Suprapubic skin (tissue), 4 donors: ENCODE results near the gene MLPH. TPM values are rescaled to one million over a fixed set of nuclear protein-coding genes. Genes with fewer than 3 reads are reported as not detected.
A peak's percentile ranks its signal among the peaks of the same experiment; 100 is the strongest.

Source experiments
- DNase-seq, 2 donors: peaks; one replicate each; pipeline ENCODE4 v3.0.0-alpha.2; 2019; ENCODE audit warnings: low spot score in 2 of 2
- H3K27ac ChIP-seq: fragments of 200-600 bp; sonication (generic); one replicate; pipeline ENCODE4 v1.5.1; 2019
- H3K27me3 ChIP-seq: fragments of 200-600 bp; sonication (generic); one replicate; pipeline ENCODE4 v1.5.1; 2019
- H3K36me3 ChIP-seq: fragments of 200-600 bp; sonication (generic); one replicate; pipeline ENCODE4 v1.5.1; 2019
- H3K4me1 ChIP-seq: fragments of 200-600 bp; sonication (generic); one replicate; pipeline ENCODE4 v1.5.1; 2019
- H3K4me3 ChIP-seq: fragments of 200-600 bp; sonication (generic); one replicate; pipeline ENCODE4 v1.5.1; 2019; ENCODE audit warnings: mild to moderate bottlenecking
- H3K9me3 ChIP-seq: fragments of 200-600 bp; sonication (generic); one replicate; pipeline ENCODE4 v1.5.1; 2019
- CTCF ChIP-seq, 2 donors: fragments of 200-600 bp in 1 of 2; fragments of 450-650 bp in 1 of 2; sonication (generic) in 1 of 2; IDR thresholded peaks; one replicate each; pipeline ENCODE4 v1.5.1; 2016 to 2019; ENCODE audit warnings: antibody characterized with exemption in 2 of 2, mild to moderate bottlenecking in 1 of 2, moderate library complexity in 1 of 2
- EP300 ChIP-seq: sonication (generic); formaldehyde crosslinking; IDR thresholded peaks from one replicate; pipeline ENCODE4 v1.6.1; 2017; ENCODE audit warnings: antibody characterized with exemption
- POLR2A ChIP-seq, 2 donors: fragments of 450-650 bp; IDR thresholded peaks; one replicate each; pipeline ENCODE4 v1.6.1; 2017; ENCODE audit warnings: antibody characterized with exemption in 2 of 2, mild to moderate bottlenecking in 2 of 2, moderate library complexity in 2 of 2
- POLR2AphosphoS5 ChIP-seq, 3 donors: sonication (generic); formaldehyde crosslinking; IDR thresholded peaks; one replicate each; pipeline ENCODE4 v1.6.1; 2017; ENCODE audit warnings: antibody characterized with exemption in 3 of 3
- WGBS: methylation state at CpG from one replicate; pipeline ENCODE4 v1.1.5; 2018; 5-methylcytosine and 5-hydroxymethylcytosine counted together
- total RNA-seq, 4 donors: library from RNA; depleted of rRNA; stranded (reverse); fragments of >200 nt; gene quantifications; one replicate each; pipeline ENCODE4 v1.1.0, GENCODE V29; 2016

Gene MLPH
- total RNA-seq, 4 donors from 2014 or later = 8.8 to 41.1 (median 24.4) TPM

GRCh38 chr2:237583385-237584295 lies 96.6 kb downstream of the MLPH start:
- DNase-seq = no peak
- H3K27me3 ChIP-seq = no peaks in the 10 kb centered on the region
- WGBS = 88% methylated on average over 18 of the region's 19 CpGs
- no peaks in the 10 kb centered on the region for H3K9me3 ChIP-seq
- peaks cover 15% of the 10 kb centered on the region for H3K4me1 ChIP-seq
- no peak overlapping the region for H3K4me3 ChIP-seq
- no peak overlapping the region for H3K27ac ChIP-seq
- no peaks in the 10 kb centered on the region for H3K36me3 ChIP-seq
- no peak for TF ChIP-seq POLR2AphosphoS5 (IDR thresholded peaks at IDR 0.05)
- TF ChIP-seq POLR2A (IDR thresholded peaks at IDR 0.05) = no peak
- no peak for TF ChIP-seq CTCF (IDR thresholded peaks at IDR 0.05)
- no peak for TF ChIP-seq EP300

GRCh38 chr2:237585590-237586221 lies 98.7 kb downstream of the MLPH start:
- no peak for DNase-seq
- Histone ChIP-seq H3K4me1 (peaks cover 23% of the 10 kb centered on the region), H3K9me3 (no peaks in the 10 kb centered on the region), H3K27ac (no peak overlapping the region), H3K4me3 (no peak overlapping the region), H3K27me3 (no peaks in the 10 kb centered on the region), H3K36me3 (no peaks in the 10 kb centered on the region)
- WGBS = 81% methylated on average over 11 of the region's 15 CpGs
- TF ChIP-seq POLR2AphosphoS5 (IDR thresholded peaks at IDR 0.05) (no peak), EP300 (no peak), POLR2A (IDR thresholded peaks at IDR 0.05) (no peak), CTCF (IDR thresholded peaks at IDR 0.05) (no peak)

GRCh38 chr2:237588044-237588696 lies 101.1 kb downstream of the MLPH start:
- no peaks in the 10 kb centered on the region for H3K36me3 ChIP-seq
- peaks cover 19% of the 10 kb centered on the region for H3K4me1 ChIP-seq
- no peak overlapping the region for H3K4me3 ChIP-seq
- no peaks in the 10 kb centered on the region for H3K9me3 ChIP-seq
- no peak for DNase-seq
- H3K27ac ChIP-seq = no peak overlapping the region
- TF ChIP-seq POLR2A (IDR thresholded peaks at IDR 0.05) (no peak), CTCF (IDR thresholded peaks at IDR 0.05) (no peak), POLR2AphosphoS5 (IDR thresholded peaks at IDR 0.05) (no peak), EP300 (no peak)
- no peaks in the 10 kb centered on the region for H3K27me3 ChIP-seq
- 92% methylated on average over 9 of the region's 9 CpGs for WGBS

GRCh38 chr2:237590272-237591140 lies 103.5 kb downstream of the MLPH start, which contains the start of gene RAB17:
TSS of gene RAB17 (minus strand) at chr2:237590734. CDS start at chr2:237586154, 4,580 bp downstream.
- WGBS = 40% methylated on average over 13 of the region's 16 CpGs
- H3K4me3 ChIP-seq = no peak within 1 kb of the TSS
- H3K36me3 ChIP-seq = no peaks in the 10 kb centered on the region
- H3K27ac ChIP-seq = peak within 1 kb of the TSS; percentile 52
- no peaks in the 10 kb centered on the region for H3K27me3 ChIP-seq
- peaks cover 28% of the 10 kb centered on the region for H3K4me1 ChIP-seq
- peak in 1 of 2 donors; percentile 64 for DNase-seq
- H3K9me3 ChIP-seq = no peaks in the 10 kb centered on the region
- no peak for TF ChIP-seq EP300
- no peak for TF ChIP-seq POLR2AphosphoS5 (IDR thresholded peaks at IDR 0.05)
- no peak for TF ChIP-seq POLR2A (IDR thresholded peaks at IDR 0.05)
- no peak for TF ChIP-seq CTCF (IDR thresholded peaks at IDR 0.05)
